ENCODE data around the gene KCNH6. TPM values are rescaled to one million over a fixed set of nuclear protein-coding genes. Genes with fewer than 3 reads are reported as not detected.

Gene KCNH6
- total and polyA plus RNA-seq, 5 donors from 2014 or later: not detected

GRCh38 chr17:63578769-63579111 is 55.6 kb downstream of the KCNH6 start:
- Mint-ChIP-seq H3K4me1 (peaks cover 5 to 25% (median 23%) of the 10 kb centered on the region in 4 donors), H3K4me3 (no peak overlapping the region), H3K27me3 (no peaks in the 10 kb centered on the region), H3K27ac (no peak overlapping the region), H3K9me3 (no peaks in the 10 kb centered on the region), H3K36me3 (peaks cover 42% of the 10 kb centered on the region)
- DNase-seq (no peak), ATAC-seq (ENCODE audit: low read depth in 2 of 2) (no peak)
- H3K4me1 ChIP-seq (ENCODE audit: control insufficient read depth, insufficient read depth, low read length, poor library complexity, severe bottlenecking): no peaks in the 10 kb centered on the region
- no peaks in the 10 kb centered on the region for H3K27me3 ChIP-seq (ENCODE audit: control insufficient read depth, insufficient read depth, low read length)
- no peak overlapping the region for H3K27ac ChIP-seq (ENCODE audit: insufficient read depth, low read length, poor library complexity, severe bottlenecking)
- peaks cover 52% of the 10 kb centered on the region for H3K36me3 ChIP-seq (ENCODE audit: control insufficient read depth, insufficient read depth, low read length)
- H3K4me3 ChIP-seq (ENCODE audit: low read depth, low read length): no peak overlapping the region
- H3K9me3 ChIP-seq (ENCODE audit: control insufficient read depth in 2 of 2, low read length in 2 of 2): no peaks in the 10 kb centered on the region

- Mint-ChIP-seq H3K4me3 (no peak overlapping the region), H3K9me3 (no peaks in the 10 kb centered on the region), H3K27me3 (no peaks in the 10 kb centered on the region), H3K27ac (no peak overlapping the region), H3K4me1 (peaks cover 5 to 19% (median 16%) of the 10 kb centered on the region in 4 donors), H3K36me3 (peaks cover 41% of the 10 kb centered on the region)
- Histone ChIP-seq H3K36me3 (ENCODE audit: control insufficient read depth, insufficient read depth, low read length) (peaks cover 56% of the 10 kb centered on the region), H3K27ac (ENCODE audit: insufficient read depth, low read length, poor library complexity, severe bottlenecking) (no peak overlapping the region), H3K4me3 (ENCODE audit: low read depth, low read length) (no peak overlapping the region), H3K9me3 (ENCODE audit: control insufficient read depth in 2 of 2, low read length in 2 of 2) (no peaks in the 10 kb centered on the region), H3K27me3 (ENCODE audit: control insufficient read depth, insufficient read depth, low read length) (no peaks in the 10 kb centered on the region), H3K4me1 (ENCODE audit: control insufficient read depth, insufficient read depth, low read length, poor library complexity, severe bottlenecking) (no peaks in the 10 kb centered on the region)
- ATAC-seq (ENCODE audit: low read depth in 2 of 2) (no peak), DNase-seq (no peak)
These were observed 56.5 kb downstream of the KCNH6 start for GRCh38 chr17:63579633-63580032.

GRCh38 chr17:63587770-63588169 is 64.6 kb downstream of the KCNH6 start:
- H3K27ac ChIP-seq (ENCODE audit: insufficient read depth, low read length, poor library complexity, severe bottlenecking): no peak overlapping the region
- Mint-ChIP-seq H3K36me3 (peaks cover 66% of the 10 kb centered on the region), H3K27ac (peak overlapping the region in 1 of 3 donors; percentile 2), H3K4me3 (no peak overlapping the region), H3K4me1 (peaks cover 0 to 5% (median 0%) of the 10 kb centered on the region in 4 donors), H3K27me3 (no peaks in the 10 kb centered on the region), H3K9me3 (no peaks in the 10 kb centered on the region)
- no peak for DNase-seq
- H3K27me3 ChIP-seq (ENCODE audit: control insufficient read depth, insufficient read depth, low read length): no peaks in the 10 kb centered on the region
- peaks cover 74% of the 10 kb centered on the region for H3K36me3 ChIP-seq (ENCODE audit: control insufficient read depth, insufficient read depth, low read length)
- peaks cover 7% of the 10 kb centered on the region for H3K4me1 ChIP-seq (ENCODE audit: control insufficient read depth, insufficient read depth, low read length, poor library complexity, severe bottlenecking)
- no peaks in the 10 kb centered on the region for H3K9me3 ChIP-seq (ENCODE audit: control insufficient read depth in 2 of 2, low read length in 2 of 2)
- H3K4me3 ChIP-seq (ENCODE audit: low read depth, low read length): no peak overlapping the region
- ATAC-seq (ENCODE audit: low read depth in 2 of 2): no peak

GRCh38 chr17:63588797-63589196 is 65.6 kb downstream of the KCNH6 start:
- DNase-seq (no peak), ATAC-seq (ENCODE audit: low read depth in 2 of 2) (no peak)
- H3K27me3 Mint-ChIP-seq: no peaks in the 10 kb centered on the region
- peaks cover 0 to 5% (median 0%) of the 10 kb centered on the region in 4 donors for H3K4me1 Mint-ChIP-seq
- Histone ChIP-seq H3K4me3 (ENCODE audit: low read depth, low read length) (no peak overlapping the region), H3K27me3 (ENCODE audit: control insufficient read depth, insufficient read depth, low read length) (no peaks in the 10 kb centered on the region), H3K36me3 (ENCODE audit: control insufficient read depth, insufficient read depth, low read length) (peaks cover 69% of the 10 kb centered on the region), H3K27ac (ENCODE audit: insufficient read depth, low read length, poor library complexity, severe bottlenecking) (no peak overlapping the region), H3K9me3 (ENCODE audit: control insufficient read depth in 2 of 2, low read length in 2 of 2) (no peaks in the 10 kb centered on the region), H3K4me1 (ENCODE audit: control insufficient read depth, insufficient read depth, low read length, poor library complexity, severe bottlenecking) (peaks cover 7% of the 10 kb centered on the region)
- H3K36me3 Mint-ChIP-seq: peaks cover 57% of the 10 kb centered on the region
- H3K9me3 Mint-ChIP-seq: no peaks in the 10 kb centered on the region
- no peak overlapping the region for H3K4me3 Mint-ChIP-seq
- H3K27ac Mint-ChIP-seq: peak overlapping the region in 1 of 3 donors; percentile 52

GRCh38 chr17:63589646-63590045 is 66.5 kb downstream of the KCNH6 start:
- no peak overlapping the region for H3K27ac Mint-ChIP-seq
- H3K27ac ChIP-seq (ENCODE audit: insufficient read depth, low read length, poor library complexity, severe bottlenecking): no peak overlapping the region
- no peak for ATAC-seq (ENCODE audit: low read depth in 2 of 2)
- H3K27me3 Mint-ChIP-seq: no peaks in the 10 kb centered on the region
- H3K4me1 ChIP-seq (ENCODE audit: control insufficient read depth, insufficient read depth, low read length, poor library complexity, severe bottlenecking): peaks cover 7% of the 10 kb centered on the region
- DNase-seq: no peak
- peaks cover 67% of the 10 kb centered on the region for H3K36me3 ChIP-seq (ENCODE audit: control insufficient read depth, insufficient read depth, low read length)
- peaks cover 0 to 5% (median 0%) of the 10 kb centered on the region in 4 donors for H3K4me1 Mint-ChIP-seq
- no peaks in the 10 kb centered on the region for H3K27me3 ChIP-seq (ENCODE audit: control insufficient read depth, insufficient read depth, low read length)
- H3K4me3 Mint-ChIP-seq: no peak overlapping the region
- no peaks in the 10 kb centered on the region for H3K9me3 Mint-ChIP-seq
- no peaks in the 10 kb centered on the region for H3K9me3 ChIP-seq (ENCODE audit: control insufficient read depth in 2 of 2, low read length in 2 of 2)
- H3K4me3 ChIP-seq (ENCODE audit: low read depth, low read length): no peak overlapping the region
- H3K36me3 Mint-ChIP-seq: peaks cover 53% of the 10 kb centered on the region

- peaks cover 0 to 14% (median 9%) of the 10 kb centered on the region in 4 donors for H3K4me1 Mint-ChIP-seq
- H3K4me3 Mint-ChIP-seq: no peak overlapping the region
- no peaks in the 10 kb centered on the region for H3K9me3 ChIP-seq (ENCODE audit: control insufficient read depth in 2 of 2, low read length in 2 of 2)
- H3K27me3 ChIP-seq (ENCODE audit: control insufficient read depth, insufficient read depth, low read length): no peaks in the 10 kb centered on the region
- H3K9me3 Mint-ChIP-seq: no peaks in the 10 kb centered on the region
- peaks cover 47% of the 10 kb centered on the region for H3K36me3 ChIP-seq (ENCODE audit: control insufficient read depth, insufficient read depth, low read length)
- H3K4me3 ChIP-seq (ENCODE audit: low read depth, low read length): no peak overlapping the region
- ATAC-seq (ENCODE audit: low read depth in 2 of 2) (no peak), DNase-seq (no peak)
- H3K27me3 Mint-ChIP-seq: no peaks in the 10 kb centered on the region
- peaks cover 37% of the 10 kb centered on the region for H3K36me3 Mint-ChIP-seq
- peaks cover 9% of the 10 kb centered on the region for H3K4me1 ChIP-seq (ENCODE audit: control insufficient read depth, insufficient read depth, low read length, poor library complexity, severe bottlenecking)
- H3K27ac Mint-ChIP-seq: peak overlapping the region in 1 of 3 donors; percentile 12
- H3K27ac ChIP-seq (ENCODE audit: insufficient read depth, low read length, poor library complexity, severe bottlenecking): no peak overlapping the region
These were observed 69.6 kb downstream of the KCNH6 start for GRCh38 chr17:63592797-63593196.

GRCh38 chr17:63595132-63595531 is 72.0 kb downstream of the KCNH6 start:
- Histone ChIP-seq H3K9me3 (ENCODE audit: control insufficient read depth in 2 of 2, low read length in 2 of 2) (no peaks in the 10 kb centered on the region), H3K4me3 (ENCODE audit: low read depth, low read length) (no peak overlapping the region), H3K27ac (ENCODE audit: insufficient read depth, low read length, poor library complexity, severe bottlenecking) (no peak overlapping the region), H3K36me3 (ENCODE audit: control insufficient read depth, insufficient read depth, low read length) (peaks cover 25% of the 10 kb centered on the region), H3K4me1 (ENCODE audit: control insufficient read depth, insufficient read depth, low read length, poor library complexity, severe bottlenecking) (peaks cover 21% of the 10 kb centered on the region), H3K27me3 (ENCODE audit: control insufficient read depth, insufficient read depth, low read length) (no peaks in the 10 kb centered on the region)
- no peak for DNase-seq
- H3K9me3 Mint-ChIP-seq: no peaks in the 10 kb centered on the region
- no peaks in the 10 kb centered on the region for H3K27me3 Mint-ChIP-seq
- ATAC-seq (ENCODE audit: low read depth in 2 of 2): no peak
- peak overlapping the region in 1 of 4 donors; percentile 63 for H3K4me3 Mint-ChIP-seq
- peak overlapping the region in 1 of 3 donors; percentile 86 for H3K27ac Mint-ChIP-seq
- H3K36me3 Mint-ChIP-seq: peaks cover 19% of the 10 kb centered on the region
- H3K4me1 Mint-ChIP-seq: peaks cover 9 to 25% (median 24%) of the 10 kb centered on the region in 4 donors
